HG03432 (cell line): ENCODE data around the gene SCIMP.
"Not testable (repeated sequence)": the region's sequence is repeated elsewhere in the genome, so short reads cannot be mapped to it uniquely, and the experiment has no call there.

Experiments used
- ATAC-seq: cut with Tn5 transposase; IDR thresholded peaks from one replicate; pipeline ENCODE4 v1.9.1; 2021; ENCODE audit warnings: mild to moderate bottlenecking, moderate library complexity; ENCODE audit not compliant: unreplicated experiment

The SCIMP gene

DNA sequence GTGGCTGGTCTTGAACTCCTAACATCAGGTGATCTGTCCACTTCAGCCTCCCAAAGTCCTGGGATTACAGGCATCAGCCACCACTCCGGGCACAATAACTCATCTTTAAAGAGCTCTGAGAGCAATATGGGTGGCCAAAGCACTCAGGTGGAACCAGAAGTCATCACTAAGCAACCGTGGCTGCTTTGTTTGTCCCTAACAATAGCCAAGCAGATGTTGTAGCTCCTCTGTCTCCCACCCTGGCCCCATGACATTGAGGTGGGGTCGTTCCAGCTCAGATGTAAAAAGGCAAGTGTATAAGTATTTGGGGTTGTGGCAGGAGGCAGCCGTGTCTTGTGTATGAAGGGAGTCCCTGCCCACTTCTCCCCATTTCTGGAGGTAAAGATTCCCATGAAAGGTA lies 3.7 kb upstream of the SCIMP start:
- ATAC-seq, result no peak

GRCh38 chr17:5237541-5238016 lies 2.9 kb upstream of the SCIMP start:
- no peak for ATAC-seq

- ATAC-seq, result no peak
These were observed 2.4 kb upstream of the SCIMP start for GRCh38 chr17:5236938-5237540.

DNA sequence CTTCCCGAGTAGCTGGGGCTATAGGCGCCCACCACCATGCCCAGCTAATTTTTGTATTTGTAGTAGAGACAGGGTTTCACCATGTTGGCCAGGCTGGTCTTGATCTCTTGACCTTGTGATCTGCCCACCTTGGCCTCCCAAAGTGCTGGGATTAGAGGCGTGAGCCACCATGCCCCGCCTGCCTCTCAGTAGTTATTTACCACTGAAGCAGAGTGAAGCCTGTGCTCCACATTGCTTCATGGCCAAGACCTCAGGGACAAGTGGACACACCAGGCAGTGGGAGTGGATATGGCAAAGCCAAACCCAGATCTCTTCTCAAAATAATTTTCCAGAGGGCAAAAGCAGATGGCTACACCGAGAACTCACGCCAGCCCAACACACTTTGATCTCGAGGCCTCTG lies 1.2 kb downstream of the SCIMP start:
- ATAC-seq, result not testable (repeated sequence)

DNA sequence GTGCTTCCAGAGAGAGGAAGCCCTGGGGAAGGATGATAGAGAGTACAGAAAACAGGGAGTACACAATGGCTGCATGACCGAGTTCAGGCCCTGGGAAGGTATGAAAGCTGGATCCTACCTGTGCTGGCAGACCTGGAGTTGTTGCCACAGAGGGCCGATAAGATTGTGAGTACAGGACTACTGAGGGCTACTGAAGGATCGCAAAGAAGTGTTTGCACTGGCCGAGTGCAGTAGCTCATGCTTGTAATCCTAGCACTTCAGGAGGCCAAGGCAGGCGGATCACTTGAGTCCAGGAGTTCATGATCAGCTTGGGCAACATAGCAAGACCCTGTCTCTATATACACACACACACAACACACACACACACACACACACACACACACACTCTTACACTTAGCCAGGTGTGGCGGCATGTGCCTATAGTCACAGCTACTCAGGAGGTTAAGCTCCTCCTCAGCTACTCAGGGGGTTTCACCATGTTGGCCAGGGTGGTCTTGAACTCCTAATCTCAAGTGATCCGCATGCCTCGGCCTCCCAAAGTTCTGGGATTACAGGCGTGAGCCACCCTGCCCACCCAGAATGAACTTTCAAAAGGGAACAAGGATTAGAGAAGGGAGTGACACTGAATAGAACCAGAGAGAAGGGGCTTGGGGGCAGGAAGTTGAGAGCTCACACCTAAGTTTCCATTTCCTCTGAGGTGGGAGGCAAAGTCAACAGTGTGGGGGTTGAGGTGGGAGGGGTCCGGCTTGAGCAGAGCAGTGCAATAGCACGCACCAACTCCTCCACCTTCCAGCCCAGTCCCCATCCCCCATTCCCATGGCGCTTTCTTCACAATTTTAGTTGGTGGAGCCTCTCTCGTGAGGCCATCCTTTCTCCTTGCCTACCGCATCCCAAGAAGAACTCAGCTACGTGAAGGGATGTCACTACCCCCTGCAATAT lies 7.5 kb downstream of the SCIMP start:
- ATAC-seq, result peak; percentile 41

DNA sequence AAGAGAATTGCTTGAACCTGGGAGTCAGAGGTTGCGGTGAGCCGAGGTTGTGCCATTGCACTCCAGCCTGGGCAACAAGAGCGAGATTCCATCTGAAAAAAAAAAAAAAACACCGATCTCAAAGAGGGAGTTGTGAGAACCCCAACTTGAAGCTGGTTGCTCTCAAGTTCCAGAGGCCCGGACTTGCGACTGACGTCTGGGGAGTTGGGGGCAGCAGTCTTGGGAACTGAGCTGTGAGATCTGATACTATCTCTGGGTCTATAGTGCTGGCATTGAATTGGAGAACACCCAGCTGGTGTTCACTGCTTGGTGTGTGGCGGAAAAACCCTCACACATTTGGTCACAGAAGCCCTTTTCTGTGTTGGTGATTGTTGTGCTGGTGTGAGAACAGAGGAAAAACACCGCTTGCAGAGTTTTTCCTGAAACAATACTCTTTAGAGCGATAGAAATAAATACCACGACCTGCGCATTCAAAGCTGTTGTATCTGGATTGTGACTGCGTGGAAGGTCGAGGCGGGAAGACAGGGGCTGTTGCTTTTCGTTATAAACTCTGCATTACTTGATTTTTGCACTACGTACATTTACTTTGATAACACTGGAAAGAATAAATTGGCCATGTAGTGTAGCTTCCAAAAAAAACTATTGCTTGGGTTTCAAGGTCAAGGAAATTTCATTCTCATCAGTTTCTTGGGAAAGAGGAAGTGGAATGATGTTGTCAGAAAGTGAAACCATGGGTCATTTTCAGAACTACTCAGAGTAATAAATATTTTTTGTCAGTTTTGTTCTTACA lies 8.8 kb downstream of the SCIMP start:
- ATAC-seq, result peak; percentile 35

DNA sequence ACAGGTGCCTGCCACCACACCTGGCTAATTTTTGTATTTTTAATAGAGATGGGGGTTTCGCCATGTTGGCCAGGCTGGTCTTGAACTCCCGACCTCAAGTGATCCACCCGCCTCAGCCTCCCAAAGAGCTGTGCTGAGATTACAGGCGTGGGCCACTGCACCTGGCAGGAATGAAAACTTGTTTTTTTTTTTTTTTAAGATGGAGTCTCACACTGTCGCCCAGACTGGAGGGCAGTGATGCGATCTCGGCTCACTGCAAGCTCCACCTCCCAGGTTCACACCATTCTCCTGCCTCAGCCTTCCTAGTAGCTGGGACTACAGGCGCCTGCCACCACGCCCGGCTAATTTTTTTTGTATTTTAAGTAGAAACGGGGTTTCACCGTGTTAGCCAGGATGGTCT lies 12.7 kb downstream of the SCIMP start:
- ATAC-seq, result not testable (repeated sequence)

- ATAC-seq, result no peak
These were observed 14.6 kb downstream of the SCIMP start for GRCh38 chr17:5220074-5220473.

- ATAC-seq, result no peak
These were observed 15.1 kb downstream of the SCIMP start for GRCh38 chr17:5219536-5219935.

DNA sequence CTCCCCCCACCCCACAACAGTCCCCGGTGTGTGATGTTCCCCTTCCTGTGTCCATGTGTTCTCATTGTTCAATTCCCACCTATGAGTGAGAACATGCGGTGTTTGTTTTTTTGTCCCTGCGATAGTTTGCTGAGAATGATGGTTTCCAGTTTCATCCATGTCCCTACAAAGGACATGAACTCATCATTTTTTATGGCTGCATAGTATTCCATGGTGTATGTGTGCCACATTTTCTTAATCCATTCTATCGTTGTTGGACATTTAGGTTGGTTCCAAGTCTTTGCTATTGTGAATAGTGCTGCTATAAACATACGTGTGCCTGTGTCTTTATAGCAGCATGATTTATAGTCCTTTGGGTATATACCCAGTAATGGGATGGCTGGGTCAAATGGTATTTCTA lies 17.1 kb downstream of the SCIMP start:
- ATAC-seq, result not testable (repeated sequence)

- no peak for ATAC-seq
These were observed 23.2 kb downstream of the SCIMP start for GRCh38 chr17:5211458-5211857.

DNA sequence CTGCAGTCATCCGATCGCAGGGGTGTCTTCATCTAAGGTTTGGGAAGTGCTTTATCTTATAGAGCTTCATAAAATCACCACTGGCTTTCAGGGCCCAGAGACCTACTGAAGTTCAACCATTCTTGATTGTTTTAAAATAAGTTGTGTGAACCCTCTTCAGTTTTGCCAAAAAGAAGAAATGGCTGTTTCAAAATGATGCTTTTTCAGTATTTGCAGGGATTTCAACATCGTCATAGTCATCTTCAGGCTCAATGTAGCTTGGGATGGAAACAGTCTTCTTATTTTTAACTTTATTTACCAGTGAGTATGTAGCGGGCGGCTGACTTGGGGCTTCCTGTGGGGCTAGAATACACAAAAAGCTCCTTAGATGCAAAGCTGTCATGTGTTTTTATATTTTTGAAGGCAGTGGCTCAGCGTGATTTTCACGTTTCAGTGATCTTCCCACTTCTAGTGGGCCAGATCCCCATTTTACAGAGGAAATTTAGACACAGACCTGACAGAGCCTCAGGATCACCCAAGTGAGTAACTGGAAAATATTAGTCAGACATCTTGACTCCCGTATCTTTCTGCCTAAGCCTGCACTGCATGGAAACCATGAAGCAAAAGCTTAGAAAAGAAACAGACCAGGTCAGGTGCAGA lies 23.9 kb downstream of the SCIMP start:
- ATAC-seq, result peak; percentile 46

DNA sequence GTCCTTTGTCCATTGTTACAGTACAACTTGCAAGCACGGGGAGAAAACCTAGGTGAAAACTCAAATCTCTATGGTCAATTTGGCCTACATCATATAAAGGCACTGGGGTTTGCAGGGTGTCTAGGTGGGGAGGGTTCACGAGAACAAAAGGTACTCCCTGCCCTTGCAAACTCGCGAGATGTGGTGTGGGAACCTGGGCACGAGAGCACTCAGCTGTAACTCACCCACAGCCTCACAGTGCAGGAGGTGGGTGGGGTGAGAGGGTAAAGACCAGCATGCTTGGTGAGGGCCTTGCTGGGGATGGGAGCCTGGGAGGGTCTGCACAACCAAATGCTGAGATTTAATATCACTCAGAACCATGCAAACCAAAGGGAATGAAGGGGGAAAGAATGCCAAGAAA lies 24.6 kb downstream of the SCIMP start:
- ATAC-seq, result no peak

GRCh38 chr17:5209396-5209795 lies 25.3 kb downstream of the SCIMP start:
- ATAC-seq, result no peak

- ATAC-seq, result no peak
These were observed 30.8 kb downstream of the SCIMP start for GRCh38 chr17:5203908-5204294.

DNA sequence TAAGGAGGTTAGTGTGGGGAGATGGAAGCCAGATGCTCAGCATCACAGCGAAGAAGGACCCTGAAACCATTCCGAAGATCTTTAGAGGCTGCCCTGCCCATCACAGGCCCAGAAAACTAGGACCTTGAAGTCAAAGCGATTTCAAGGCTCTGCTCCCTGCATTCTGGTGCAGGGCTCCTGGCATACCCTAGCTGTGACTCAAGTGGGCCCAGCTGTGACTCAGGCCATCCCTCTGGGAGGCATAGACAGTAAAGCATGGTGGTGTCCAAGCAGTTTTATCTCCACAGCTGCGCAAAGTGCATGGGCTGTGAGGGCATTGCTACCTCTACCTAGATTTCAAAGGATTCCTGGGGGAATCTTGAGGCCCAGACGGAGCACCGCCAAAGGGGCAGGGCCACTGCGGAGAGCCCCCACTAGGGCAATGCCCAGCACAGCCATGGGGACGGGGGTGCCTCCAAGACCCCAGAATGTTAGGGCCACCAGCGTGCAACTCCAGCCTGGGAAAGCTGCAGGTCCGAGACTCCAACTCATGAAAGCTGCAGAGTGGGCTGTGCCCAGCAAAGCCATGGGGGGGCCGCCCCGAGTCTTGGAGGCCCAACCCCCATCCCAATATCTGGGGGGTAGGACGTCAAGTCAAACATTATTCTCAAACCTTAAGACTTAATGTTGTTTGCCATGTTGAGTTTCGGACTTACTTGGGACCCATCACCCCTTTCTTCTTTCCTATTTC lies 31.3 kb downstream of the SCIMP start:
- no peak for ATAC-seq

DNA sequence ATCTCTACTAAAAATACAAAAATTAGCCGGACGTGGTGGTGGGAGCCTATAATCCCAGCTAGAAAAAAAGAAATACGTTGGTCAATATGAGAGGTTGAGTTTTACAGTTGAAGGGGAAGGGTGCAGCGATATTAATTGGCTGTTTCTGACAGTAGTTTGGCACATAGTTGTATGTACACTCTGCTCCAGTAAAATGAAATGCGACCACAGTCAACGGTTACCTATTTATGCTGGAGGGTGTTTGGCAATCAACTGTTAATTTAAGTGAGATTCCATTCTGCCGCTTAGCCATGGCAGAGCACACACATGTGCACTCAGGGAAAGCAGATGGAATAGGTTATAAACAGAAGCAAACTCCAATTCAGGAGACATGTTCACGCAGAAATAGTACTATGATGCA lies 33.6 kb downstream of the SCIMP start:
- ATAC-seq, result no peak

- no peak for ATAC-seq
These were observed 34.3 kb downstream of the SCIMP start for GRCh38 chr17:5200360-5200759.

- ATAC-seq, result no peak
These were observed 36.2 kb downstream of the SCIMP start for GRCh38 chr17:5198472-5198871.

DNA sequence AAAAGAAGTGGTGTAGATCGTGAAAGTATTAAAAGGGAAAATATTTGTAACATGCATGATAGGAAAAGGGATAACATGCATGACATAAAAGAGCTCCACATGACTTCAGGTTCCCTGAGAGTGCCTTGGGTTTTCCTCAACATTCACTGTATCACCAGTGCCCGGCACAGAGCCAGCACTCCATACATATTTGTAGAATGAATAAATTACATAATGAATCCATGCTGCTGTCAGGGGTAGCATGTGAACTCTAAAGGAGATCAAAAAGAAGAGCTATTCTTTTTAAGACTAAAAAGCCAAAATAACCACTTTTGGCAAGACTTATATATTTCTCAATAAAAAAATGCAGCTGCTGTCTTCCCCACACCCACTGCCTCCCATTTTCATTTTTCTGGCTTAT lies 40.3 kb downstream of the SCIMP start:
- ATAC-seq, result no peak
